GM19025 (cell line): Measurements from ENCODE around the gene SEPHS1.
"Not testable (repeated sequence)": the region's sequence is repeated elsewhere in the genome, so short reads cannot be mapped to it uniquely, and the experiment has no call there.

Source experiments
- ATAC-seq: cut with Tn5 transposase; IDR thresholded peaks from one replicate; pipeline ENCODE4 v1.9.1; 2021; ENCODE audit warnings: mild to moderate bottlenecking, low read depth, moderate library complexity; ENCODE audit not compliant: unreplicated experiment

SEPHS1 gene, protein sequence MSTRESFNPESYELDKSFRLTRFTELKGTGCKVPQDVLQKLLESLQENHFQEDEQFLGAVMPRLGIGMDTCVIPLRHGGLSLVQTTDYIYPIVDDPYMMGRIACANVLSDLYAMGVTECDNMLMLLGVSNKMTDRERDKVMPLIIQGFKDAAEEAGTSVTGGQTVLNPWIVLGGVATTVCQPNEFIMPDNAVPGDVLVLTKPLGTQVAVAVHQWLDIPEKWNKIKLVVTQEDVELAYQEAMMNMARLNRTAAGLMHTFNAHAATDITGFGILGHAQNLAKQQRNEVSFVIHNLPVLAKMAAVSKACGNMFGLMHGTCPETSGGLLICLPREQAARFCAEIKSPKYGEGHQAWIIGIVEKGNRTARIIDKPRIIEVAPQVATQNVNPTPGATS

DNA sequence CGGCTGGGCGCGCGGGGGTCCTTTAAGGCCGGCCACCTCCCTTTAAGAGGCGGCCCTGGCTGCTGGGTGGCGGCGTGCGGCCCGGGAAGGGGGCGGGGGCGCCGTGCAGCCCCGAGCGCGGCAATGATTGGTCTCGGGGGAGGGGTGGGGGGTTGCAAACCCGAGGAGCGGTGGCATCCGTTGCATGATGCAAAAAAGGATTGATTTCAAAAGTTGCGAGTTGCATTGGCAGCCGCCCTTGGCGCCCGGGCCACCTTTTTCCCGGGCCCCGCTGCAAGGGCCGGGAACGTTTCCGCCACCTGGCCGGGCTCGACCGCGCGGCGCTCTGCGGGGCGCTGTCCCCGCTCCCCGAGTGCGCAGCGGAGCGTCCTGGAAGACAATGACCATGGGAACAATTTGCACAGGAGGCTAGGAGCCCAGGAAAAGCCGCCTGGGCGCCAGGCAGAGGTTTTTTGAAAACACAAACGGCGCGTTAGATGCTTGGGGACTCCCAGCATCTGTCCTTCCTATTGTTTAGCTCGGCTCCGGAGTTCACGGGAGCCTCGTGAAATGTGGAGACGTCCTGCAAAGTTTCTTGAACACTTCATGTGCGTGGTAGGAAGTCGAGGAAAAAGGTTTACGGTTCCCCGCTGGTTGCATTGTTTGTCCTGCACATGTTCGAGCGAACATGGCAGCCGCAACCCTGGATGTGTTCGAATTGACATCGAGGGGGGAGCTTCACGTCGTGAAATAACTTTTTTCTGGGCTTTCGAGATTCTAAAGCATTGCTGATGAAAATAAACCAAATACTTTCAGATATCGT lies at the start of gene SEPHS1:
SEPHS1 (minus strand) TSS at position 78 of the 802 bp plus-strand sequence. CDS start 3,343 bp downstream, outside the sequence.
- peak; percentile 53 for ATAC-seq

DNA sequence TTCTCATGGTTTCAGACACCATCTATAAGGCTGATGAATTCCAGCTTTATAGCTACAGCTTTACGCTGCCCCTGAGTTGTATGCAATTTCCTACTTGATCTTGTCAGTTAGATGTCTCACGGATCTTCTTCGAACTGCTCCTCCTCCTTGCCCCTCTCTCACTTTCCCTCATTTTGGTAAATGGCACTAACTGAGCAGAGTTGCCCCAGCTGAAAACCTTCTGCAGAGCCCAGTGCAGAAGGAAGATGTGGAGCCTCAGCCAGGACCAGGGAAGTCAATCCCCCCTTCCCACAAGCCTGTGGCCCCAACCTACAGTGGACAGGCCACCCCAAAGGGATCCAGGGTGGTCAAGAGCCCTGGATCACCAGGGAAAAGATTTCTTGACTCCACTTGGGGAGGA lies 49.0 kb upstream of the SEPHS1 start:
- no peak for ATAC-seq

DNA sequence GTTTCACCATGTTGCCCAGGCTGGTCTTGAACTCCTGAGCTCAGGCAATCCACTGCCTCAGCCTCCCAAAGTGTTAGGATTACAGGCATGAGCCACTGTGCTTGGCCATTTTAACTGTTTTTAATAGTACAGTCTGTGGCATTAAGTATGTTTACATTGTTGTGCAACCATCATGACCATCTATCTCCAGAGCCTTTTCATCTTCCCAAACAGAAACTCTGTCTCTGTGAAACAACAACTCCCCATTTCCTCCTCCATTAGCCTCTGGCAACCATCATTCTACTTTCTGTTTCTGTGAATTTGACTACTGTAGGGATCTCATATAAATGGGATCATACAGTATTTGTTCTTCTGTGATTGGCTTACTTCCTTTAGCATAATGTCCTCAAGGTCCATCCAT lies 48.3 kb upstream of the SEPHS1 start:
- no peak for ATAC-seq

DNA sequence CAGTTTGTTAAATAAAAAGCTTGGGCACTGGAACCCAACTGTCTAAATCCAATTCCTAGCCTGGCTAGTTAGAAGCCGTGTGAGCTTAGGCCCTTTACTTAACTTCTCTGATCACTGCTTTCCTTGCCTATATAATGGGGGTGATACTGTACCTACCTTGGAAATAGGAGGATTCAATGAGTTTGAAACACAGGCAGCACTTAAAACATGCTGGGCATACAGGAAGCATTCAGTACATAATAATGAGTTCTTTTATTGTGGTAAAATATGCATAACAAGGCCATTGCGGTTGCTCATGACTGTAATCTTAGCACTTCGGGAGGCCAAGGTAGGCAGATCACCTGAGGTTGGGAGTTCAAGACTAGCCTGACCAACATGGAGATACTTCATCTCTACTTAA lies 47.4 kb upstream of the SEPHS1 start:
- ATAC-seq = no peak

DNA sequence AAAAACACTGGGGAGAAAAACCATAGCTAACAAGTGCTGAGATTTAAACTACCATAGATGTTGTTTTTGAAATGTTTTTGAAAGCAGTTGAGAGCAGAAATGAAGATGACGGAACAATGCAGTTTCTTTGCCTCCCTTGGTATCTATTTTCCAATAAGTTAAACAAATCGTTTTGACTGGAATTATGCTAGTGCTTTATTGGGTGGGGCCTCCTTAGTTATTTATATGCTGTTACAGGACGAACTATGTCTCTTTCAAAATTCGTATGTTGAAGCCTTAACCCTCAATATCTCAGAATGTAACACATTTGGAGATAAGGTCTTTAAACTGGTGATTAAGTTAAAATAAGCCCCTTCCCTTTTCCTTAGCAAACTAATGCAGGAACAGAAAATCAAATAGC lies 45.5 kb upstream of the SEPHS1 start:
- ATAC-seq = no peak

DNA sequence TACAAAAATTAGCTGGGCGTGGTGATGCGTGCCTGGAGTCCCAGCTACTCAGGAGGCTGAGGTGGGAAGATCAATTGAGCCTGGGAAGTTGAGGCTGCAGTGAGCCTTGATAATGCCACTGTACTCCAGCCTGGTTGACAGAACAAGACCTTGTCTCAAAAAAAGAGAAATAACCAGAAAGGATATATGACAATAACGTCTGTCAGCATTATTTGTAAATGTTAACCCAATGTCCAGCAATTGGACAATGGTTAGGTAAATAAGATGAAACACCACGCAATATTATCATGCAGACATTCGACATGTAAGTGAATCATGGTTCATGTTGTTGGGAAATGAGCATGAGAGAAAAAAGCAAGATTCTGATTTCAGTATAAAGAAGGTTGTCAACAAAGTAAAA lies 44.6 kb upstream of the SEPHS1 start:
- no peak for ATAC-seq

DNA sequence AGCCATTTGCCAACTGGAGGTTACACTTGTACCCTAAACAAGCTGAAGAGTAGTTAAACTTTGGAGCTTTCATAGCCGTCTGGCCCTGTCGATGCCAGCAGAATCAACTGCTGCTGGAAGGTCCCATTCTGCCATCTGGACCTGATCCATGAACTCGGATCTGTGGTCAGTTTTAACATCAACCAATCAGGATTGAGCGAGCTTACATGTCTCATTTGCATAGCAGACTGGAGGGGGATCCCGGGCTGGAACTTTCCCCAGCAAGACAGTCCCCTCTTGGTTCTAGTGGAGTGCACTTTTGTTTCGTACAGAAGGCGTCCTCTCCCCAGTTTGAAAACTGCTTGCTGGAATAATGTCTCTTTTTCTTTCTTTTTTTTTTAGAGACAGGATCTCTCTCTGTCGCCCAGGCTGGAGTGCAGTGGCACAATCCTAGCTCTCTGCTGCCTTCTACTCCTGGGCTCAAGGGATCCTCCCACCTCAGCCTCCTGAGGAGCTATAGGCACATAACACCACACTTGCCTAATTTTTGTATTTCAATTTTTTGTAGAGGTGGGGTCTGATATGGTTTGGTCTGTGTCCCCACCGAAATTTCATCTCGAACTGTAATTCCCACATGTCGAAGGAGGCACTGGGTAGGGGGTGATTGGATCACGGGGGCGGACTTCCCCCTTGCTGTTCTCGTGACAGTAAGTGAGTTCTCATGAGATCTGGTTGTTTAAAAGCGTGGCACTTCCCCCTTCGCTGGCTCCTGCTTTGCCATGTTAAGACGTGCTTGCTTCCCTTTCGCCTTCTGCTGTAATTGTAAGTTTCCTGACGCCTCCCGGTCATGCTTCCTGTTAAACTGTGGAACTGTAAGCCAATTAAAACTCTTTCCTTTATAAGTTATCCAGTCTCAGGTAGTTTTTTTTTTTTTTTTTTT lies 42.8 kb upstream of the SEPHS1 start:
- no peak for ATAC-seq

DNA sequence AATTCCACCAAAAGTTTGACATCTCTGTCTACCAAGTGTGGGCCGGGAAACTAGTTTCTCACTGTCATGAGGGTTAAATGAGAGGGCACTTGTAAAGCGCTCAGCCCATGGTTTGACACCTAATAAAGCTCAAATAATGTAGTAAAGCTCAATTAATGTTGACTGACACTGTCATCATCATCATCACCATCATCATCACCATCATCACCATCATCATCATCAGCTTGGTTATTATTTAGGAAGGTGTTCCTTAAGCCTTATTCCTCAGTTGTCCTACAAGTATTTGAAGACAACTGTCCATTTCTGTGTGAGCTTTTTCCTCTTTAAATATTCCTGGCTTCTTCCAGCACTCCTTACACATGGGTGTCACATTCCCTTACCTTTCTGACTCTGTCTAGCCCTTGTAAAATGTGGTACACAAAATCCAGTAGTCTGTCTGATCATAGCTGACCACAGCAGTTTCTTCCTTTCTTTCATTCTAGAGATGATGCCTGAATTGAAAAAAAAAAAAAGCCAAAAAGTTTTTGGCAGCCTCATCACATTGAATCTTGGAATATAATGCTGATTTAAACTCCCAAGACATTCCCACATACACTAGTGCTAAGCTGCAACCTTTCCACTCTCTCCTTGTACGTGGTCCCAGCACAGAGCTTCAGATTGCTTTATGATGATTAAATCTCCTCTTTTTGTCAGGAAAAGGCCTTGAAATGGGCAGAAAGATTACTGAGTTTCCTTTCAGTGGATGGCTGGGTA lies 40.6 kb upstream of the SEPHS1 start:
- ATAC-seq = no peak

DNA sequence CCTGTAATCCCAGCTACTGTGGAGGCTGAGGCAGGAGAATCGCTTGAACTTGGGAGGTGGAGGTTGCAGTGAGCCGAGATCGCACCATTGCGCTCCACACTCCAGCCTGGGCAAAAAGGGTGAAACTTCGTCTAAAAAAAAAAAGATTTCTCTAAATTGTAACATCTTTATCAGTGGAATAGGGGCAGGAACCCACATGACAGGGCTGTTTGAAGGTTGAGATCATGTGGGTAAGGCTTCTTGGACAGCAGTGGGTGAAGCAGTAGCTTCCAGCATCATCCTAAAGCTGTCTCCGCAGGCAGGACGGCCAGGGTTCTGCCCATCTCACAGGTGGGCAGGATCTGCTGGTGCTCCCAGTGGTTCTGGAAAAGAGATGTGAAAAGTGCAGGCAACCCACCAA lies 37.9 kb upstream of the SEPHS1 start:
- no peak for ATAC-seq

DNA sequence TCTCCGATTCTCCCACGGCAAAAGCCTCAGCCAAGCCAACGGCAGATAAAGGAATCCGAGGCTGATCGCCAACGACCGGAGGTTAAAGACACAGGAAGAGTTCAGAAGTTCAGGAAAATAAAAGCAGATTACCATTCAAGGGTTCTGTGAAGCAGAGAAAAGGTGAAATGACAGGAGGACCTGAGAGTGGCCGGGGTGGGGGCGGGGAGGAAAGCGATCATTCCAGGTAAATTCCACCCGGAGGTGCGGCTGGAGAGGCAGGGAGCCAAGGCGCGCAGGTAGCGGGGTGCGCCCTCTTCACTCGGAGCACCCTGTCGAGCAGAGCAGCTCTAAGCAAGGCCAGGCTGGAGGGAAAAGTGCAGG lies 35.3 kb upstream of the SEPHS1 start:
- ATAC-seq = no peak

DNA sequence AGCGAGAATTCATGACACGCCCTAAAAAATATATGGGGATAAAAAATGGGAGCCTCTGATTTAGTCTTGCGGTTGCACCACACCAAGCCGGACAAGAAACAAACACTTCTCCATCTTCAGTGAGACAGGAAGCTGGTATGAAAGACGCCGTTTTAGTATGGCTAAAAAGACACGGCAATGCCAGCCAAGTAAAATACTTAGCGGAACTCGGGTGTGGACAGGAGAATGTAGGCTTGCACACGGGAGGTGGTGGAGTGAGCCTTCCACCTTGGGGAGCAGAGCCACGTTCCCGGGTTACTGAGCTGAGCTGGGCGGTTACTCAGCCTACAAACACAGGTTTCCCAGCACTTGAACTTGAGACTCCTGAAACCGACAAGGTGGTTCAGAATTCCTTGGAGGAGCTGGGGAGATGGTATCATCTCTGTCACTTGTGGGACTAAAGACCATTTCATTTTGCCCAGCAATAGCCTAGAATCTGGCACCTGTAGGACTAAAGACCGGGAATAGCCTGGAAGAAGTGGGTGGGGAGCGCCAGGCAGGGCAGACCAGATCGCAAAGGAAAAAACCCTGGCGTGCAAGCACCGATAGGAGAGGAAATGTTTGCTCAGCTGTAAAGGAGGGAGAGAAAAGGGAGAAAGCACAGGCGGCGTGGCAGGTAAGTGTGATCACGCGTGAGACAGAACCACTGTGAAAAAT lies 34.8 kb upstream of the SEPHS1 start:
- ATAC-seq = no peak

DNA sequence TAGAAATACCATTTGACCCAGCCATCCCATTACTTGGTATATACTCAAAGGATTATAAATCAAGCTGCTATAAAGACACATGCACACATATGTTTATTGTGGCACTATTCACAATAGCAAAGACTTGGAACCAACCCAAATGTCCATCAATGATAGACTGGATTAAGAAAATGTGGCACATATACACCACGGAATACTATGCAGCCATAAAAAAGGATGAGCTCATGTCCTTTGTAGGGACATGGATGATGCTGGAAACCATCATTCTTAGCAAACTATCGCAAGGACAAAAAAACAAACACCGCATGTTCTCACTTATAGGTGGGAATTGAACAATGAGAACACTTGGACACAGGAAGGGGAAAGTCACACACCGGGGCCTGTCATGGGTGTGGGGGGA lies 31.0 kb upstream of the SEPHS1 start:
- not testable (repeated sequence) for ATAC-seq

DNA sequence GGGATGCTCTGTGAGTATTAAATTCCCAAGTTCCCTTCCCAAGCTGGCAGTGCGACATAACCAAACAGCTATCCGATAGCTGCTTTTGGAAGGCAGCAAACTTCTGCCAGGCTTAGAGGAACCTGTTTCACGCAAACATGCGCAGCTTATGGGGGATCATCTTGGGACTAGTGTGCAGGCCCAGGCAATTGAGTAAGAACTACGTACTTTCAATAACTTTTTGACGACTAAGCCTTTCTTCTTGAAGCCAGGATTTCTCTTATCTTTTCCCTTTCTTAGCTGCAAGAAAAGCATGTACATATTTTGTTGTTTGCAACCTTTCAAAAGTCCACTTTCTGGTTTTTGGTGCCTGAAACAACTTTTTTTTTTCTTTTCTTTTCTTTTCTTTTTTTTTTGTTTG lies 28.7 kb upstream of the SEPHS1 start:
- no peak for ATAC-seq

DNA sequence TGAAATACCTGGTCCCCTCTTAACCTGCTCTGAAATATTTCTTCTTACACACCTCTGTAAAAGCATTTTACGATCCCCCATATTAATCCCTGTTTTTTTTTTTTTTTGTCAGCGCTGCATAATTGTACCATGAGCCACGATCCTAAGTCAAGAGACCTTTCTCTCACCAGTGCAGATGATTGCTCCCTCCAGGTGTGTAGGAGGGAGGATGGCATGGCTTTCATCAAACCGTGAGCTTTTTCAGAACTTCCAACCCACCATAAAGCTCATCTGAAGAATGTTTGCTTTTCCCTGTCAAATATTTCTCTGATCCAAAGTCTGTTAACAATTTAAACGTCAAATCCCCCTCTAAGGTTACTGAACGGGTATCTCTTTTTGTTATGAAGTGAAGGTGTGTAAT lies 28.2 kb upstream of the SEPHS1 start:
- ATAC-seq = no peak

DNA sequence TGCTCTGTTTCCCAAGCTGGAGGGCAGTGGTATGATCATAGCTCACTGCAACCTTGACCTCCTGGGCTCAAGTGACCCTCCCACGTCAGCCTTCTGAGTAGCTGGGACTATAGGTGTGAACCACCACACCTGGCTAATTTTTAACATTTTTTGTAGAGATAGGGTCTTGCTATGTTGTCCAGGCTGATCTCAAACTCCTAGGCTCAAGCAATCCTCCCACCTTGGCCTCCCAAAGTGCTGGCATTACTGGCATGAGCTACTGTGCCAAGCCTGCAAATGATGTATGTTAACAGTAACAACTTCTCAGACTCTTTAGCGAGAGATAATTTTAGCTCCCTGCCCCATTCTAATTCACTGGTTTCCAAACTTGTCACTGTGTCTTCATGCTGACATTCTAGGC lies 27.7 kb upstream of the SEPHS1 start:
- ATAC-seq = no peak

DNA sequence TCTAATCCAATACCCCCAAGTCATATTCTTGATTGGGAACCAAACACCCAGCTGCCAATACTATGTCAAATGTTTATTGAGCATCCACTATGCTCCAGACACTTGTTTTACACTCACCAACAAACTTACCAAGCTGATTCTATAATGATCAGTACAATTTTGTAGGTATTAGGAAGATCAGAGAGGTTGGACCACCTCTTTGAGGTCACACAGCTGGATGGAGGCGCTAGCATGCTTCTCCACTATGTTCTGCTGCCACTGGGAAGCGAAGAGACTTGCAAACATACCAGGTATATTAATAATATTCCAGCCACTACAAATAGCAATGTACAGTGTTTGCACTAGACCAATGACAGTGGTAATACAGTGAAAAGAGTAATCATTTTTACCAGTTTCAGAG lies 25.6 kb upstream of the SEPHS1 start:
- no peak for ATAC-seq

DNA sequence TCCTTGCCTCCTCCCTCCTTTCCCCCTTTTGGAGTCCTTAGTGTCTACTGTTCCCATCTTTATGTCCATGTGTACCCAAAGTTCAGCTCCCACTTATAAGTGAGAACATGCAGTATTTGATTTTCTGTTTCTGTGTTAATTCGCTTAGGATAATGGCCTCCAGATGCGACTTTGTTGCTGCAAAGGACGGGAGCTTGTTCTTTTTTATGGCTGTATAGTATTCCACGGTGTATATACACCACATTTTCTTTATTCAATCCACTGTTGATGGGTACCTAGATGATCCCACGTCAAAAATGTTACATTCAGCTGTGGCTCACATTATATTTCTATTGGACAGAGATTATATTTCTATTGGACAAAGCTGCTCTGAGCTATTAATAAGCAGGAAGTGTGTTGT lies 24.4 kb upstream of the SEPHS1 start:
- no peak for ATAC-seq

DNA sequence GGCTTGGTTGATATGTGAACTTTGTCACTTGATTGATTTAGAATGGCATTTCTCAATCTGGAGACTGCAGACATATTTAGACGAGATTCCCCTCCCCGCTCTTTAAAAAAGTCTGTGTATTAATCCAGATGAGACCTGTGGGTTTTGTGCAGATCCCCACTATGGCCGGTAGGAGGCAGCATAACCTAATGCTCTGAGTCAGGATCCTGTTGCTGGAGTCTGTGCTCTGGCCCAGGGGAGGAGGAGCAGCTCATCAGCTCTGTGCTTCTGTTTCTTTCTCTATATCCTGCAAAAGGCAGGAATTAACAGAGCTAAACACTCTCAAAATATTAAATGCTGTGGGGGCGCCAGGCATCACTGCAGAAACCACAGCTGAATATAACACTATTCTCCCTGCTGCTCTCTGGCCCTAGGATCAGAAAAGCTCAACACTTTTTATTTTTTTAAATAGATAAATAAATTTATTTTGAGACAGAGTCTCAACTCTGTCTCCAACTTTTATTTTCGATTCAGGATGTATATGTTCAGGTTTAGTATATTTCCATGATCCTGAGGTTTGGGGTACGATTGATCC lies 23.9 kb upstream of the SEPHS1 start:
- ATAC-seq = no peak

DNA sequence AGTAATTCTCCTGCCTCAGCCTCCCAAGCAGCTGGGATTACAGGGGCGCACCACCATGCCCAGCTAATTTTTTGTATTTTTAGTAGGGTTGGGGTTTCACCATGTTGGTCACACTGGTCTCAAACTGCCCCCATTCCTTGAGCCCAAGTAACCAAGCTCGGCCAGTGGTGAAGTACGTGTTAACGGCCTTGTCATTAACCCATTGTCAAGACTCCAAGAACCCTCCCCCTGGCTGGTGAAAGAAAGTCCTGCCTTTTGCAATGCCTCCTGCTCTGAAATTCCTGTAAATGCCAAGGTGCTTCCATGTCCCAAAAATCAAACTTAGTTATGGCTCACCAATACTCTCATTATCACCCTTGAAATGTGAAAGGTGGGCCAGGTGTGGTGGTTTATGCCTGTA lies 18.8 kb upstream of the SEPHS1 start:
- ATAC-seq = no peak
